Liver (tissue), 9 donors: ENCODE results near the gene THSD7B. TPM values are rescaled to one million over a fixed set of nuclear protein-coding genes. Genes with fewer than 3 reads are reported as not detected.

Experiments used
- DNase-seq: peaks from one replicate; pipeline ENCODE4 v3.0.0-alpha.2; 2017; ENCODE audit warnings: low spot score
- H3K27ac ChIP-seq, 2 donors: one replicate each; pipeline ENCODE4 v1.7.0; 2013; ENCODE audit warnings: inconsistent platforms in 2 of 2, low read length in 2 of 2, control low read depth in 1 of 2, low read depth in 1 of 2, mild to moderate bottlenecking in 1 of 2
- H3K27me3 ChIP-seq, 4 donors: one replicate each; pipeline versions ENCODE4 v1.6.1 to v1.7.0; 2013; ENCODE audit warnings: low read length in 3 of 4, inconsistent platforms in 1 of 4, mild to moderate bottlenecking in 1 of 4, moderate library complexity in 1 of 4; ENCODE audit not compliant: control insufficient read depth in 4 of 4, insufficient read depth in 4 of 4
- H3K36me3 ChIP-seq, 4 donors: one replicate each; pipeline versions ENCODE4 v1.6.1 to v1.7.0; 2013; ENCODE audit warnings: low read length in 3 of 4, mild to moderate bottlenecking in 3 of 4, low read depth in 1 of 4, moderate library complexity in 1 of 4; ENCODE audit not compliant: control insufficient read depth in 4 of 4, insufficient read depth in 3 of 4
- H3K4me1 ChIP-seq, 4 donors: one replicate each; pipeline versions ENCODE4 v1.6.1 to v1.7.0; 2013; ENCODE audit warnings: low read length in 3 of 4, mild to moderate bottlenecking in 3 of 4, moderate library complexity in 1 of 4; ENCODE audit not compliant: control insufficient read depth in 4 of 4, insufficient read depth in 4 of 4
- H3K4me3 ChIP-seq, 3 donors: one replicate each; pipeline versions ENCODE4 v1.6.1 to v1.7.0; 2013; ENCODE audit warnings: low read length in 3 of 3, control low read depth in 1 of 3, low read depth in 1 of 3, mild to moderate bottlenecking in 1 of 3
- H3K9ac ChIP-seq, 2 donors: one replicate each; pipeline ENCODE4 v1.7.0; 2013; ENCODE audit warnings: low read length in 2 of 2, mild to moderate bottlenecking in 2 of 2, moderate library complexity in 2 of 2, control low read depth in 1 of 2, low read depth in 1 of 2
- H3K9me3 ChIP-seq, 4 donors: one replicate each; pipeline versions ENCODE4 v1.6.1 to v1.7.0; 2013; ENCODE audit warnings: low read length in 3 of 4; ENCODE audit not compliant: control insufficient read depth in 4 of 4
- ATF3 ChIP-seq: IDR thresholded peaks from 2 replicates; pipeline ENCODE4 v1.6.1; 2016; ENCODE audit warnings: antibody characterized with exemption
- CTCF ChIP-seq: fragments of 150-350 bp; IDR thresholded peaks from 2 replicates; pipeline ENCODE4 v1.5.1; 2017; ENCODE audit warnings: improper control_type of control experiment, low read depth, low read length; ENCODE audit not compliant: missing input control
- EGR1 ChIP-seq, 2 donors: IDR thresholded peaks; 2 replicates each; pipeline ENCODE4 v1.6.1; 2016 to 2018; ENCODE audit warnings: antibody characterized with exemption in 2 of 2, low read depth in 2 of 2
- FOXA1 ChIP-seq: IDR thresholded peaks from 2 replicates; pipeline ENCODE4 v1.6.1; 2016; ENCODE audit warnings: antibody characterized with exemption
- FOXA2 ChIP-seq: IDR thresholded peaks from 2 replicates; pipeline ENCODE4 v1.6.1; 2016; ENCODE audit warnings: antibody characterized with exemption
- GABPA ChIP-seq, 2 donors: IDR thresholded peaks in 1 of 2; conservative IDR thresholded peaks in 1 of 2; 2 replicates each; pipeline ENCODE4 v1.6.1; 2016; ENCODE audit warnings: antibody characterized with exemption in 2 of 2, mild to moderate bottlenecking in 1 of 2, moderate library complexity in 1 of 2
- HNF4A ChIP-seq, 2 donors: conservative IDR thresholded peaks; 2 replicates each; pipeline ENCODE4 v1.6.1; 2016; ENCODE audit warnings: antibody characterized with exemption in 2 of 2, mild to moderate bottlenecking in 2 of 2
- HNF4G ChIP-seq: IDR thresholded peaks from 2 replicates; pipeline ENCODE4 v1.6.1; 2016; ENCODE audit warnings: antibody characterized with exemption
- JUND ChIP-seq, 2 donors: IDR thresholded peaks; 2 replicates each; pipeline ENCODE4 v1.6.1; 2016; ENCODE audit warnings: antibody characterized with exemption in 2 of 2
- MAX ChIP-seq: IDR thresholded peaks from 2 replicates; pipeline ENCODE4 v1.6.1; 2016; ENCODE audit warnings: antibody characterized with exemption
- NR2F2 ChIP-seq: IDR thresholded peaks from 2 replicates; pipeline ENCODE4 v1.6.1; 2016; ENCODE audit warnings: antibody characterized with exemption
- RAD21 ChIP-seq, 2 donors: IDR thresholded peaks; 2 replicates each; pipeline ENCODE4 v1.6.1; 2016; ENCODE audit warnings: antibody characterized with exemption in 2 of 2, mild to moderate bottlenecking in 2 of 2
- REST ChIP-seq: IDR thresholded peaks from 2 replicates; pipeline ENCODE4 v1.6.1; 2016; ENCODE audit warnings: antibody characterized with exemption, mild to moderate bottlenecking
- RXRA ChIP-seq, 2 donors: IDR thresholded peaks; 2 replicates each; pipeline ENCODE4 v1.6.1; 2017 to 2018; ENCODE audit warnings: antibody characterized with exemption in 2 of 2, mild to moderate bottlenecking in 1 of 2
- SP1 ChIP-seq: IDR thresholded peaks from 2 replicates; pipeline ENCODE4 v1.6.1; 2018; ENCODE audit warnings: antibody characterized with exemption, mild to moderate bottlenecking
- TAF1 ChIP-seq: conservative IDR thresholded peaks from 2 replicates; pipeline ENCODE4 v1.6.1; 2016; ENCODE audit warnings: antibody characterized with exemption, mild to moderate bottlenecking
- YY1 ChIP-seq: IDR thresholded peaks from 2 replicates; pipeline ENCODE4 v1.6.1; 2016; ENCODE audit warnings: antibody characterized with exemption, mild to moderate bottlenecking
- ZBTB33 ChIP-seq: IDR thresholded peaks from 2 replicates; pipeline ENCODE4 v1.6.1; 2016; ENCODE audit warnings: antibody characterized with exemption
- WGBS: extraction: QIAGEN DNeasy Blood & Tissue Kit; methylation state at CpG from one replicate; pipeline ENCODE4 v1.1.7; 2013; 5-methylcytosine and 5-hydroxymethylcytosine counted together
- polyA plus RNA-seq, 2 donors: library from polyadenylated mRNA; stranded (reverse) in 1 of 2; unstranded in 1 of 2; fragments of 200-250 nt in 1 of 2; fragments of >200 nt in 1 of 2; fragmentation: Nextera tagmentation in 1 of 2; extraction: Ambion mirVana in 1 of 2; gene quantifications; one replicate each; pipeline versions ENCODE4 v1.2.1 to v1.2.3, GENCODE V29; 2013 to 2015
- total RNA-seq, 2 donors: library from RNA; depleted of rRNA; stranded (reverse); fragments of >200 nt; gene quantifications; one replicate each; pipeline ENCODE4 v1.2.3, GENCODE V29; 2014
- donor health status: healthy.
- donor health status: healthy.
- donor health status: healthy.
- donor health status: healthy.
- donor health status: healthy.

Gene THSD7B
- total and polyA plus RNA-seq, 4 donors: 0.01 to 0.75 (median 0.42) TPM; not detected in 1

GRCh38 chr2:137251045-137251444 is 485.7 kb downstream of the THSD7B start:
- TF ChIP-seq ZBTB33: no peak
- no peak for TF ChIP-seq EGR1 (IDR thresholded peaks at IDR 0.05; ENCODE audit: low read depth in 2 of 2)
- no peak for TF ChIP-seq FOXA1
- no peak for TF ChIP-seq SP1
- TF ChIP-seq YY1: no peak
- TF ChIP-seq ATF3: no peak
- TF ChIP-seq JUND (IDR thresholded peaks at IDR 0.05): no peak
- no peak for TF ChIP-seq RAD21 (IDR thresholded peaks at IDR 0.05)
- no peak for TF ChIP-seq REST
- no peak for TF ChIP-seq NR2F2
- TF ChIP-seq HNF4A (conservative IDR thresholded peaks at IDR 0.05): no peak
- TF ChIP-seq HNF4G: no peak
- TF ChIP-seq FOXA2: no peak
- TF ChIP-seq CTCF: no peak
- TF ChIP-seq RXRA (IDR thresholded peaks at IDR 0.05): no peak
- no peak for TF ChIP-seq TAF1
- no peak for TF ChIP-seq MAX
- no peak for TF ChIP-seq GABPA (IDR thresholded peaks at IDR 0.05 in 1 of 2, conservative IDR thresholded peaks at IDR 0.05 in 1 of 2)
- H3K4me3 ChIP-seq: no peak overlapping the region
- no peaks in the 10 kb centered on the region for H3K36me3 ChIP-seq
- no peak overlapping the region for H3K27ac ChIP-seq
- no peaks in the 10 kb centered on the region for H3K9me3 ChIP-seq
- WGBS: 76% methylated on average over 3 of the region's 3 CpGs
- no peak overlapping the region for H3K9ac ChIP-seq
- no peak for DNase-seq
- no peaks in the 10 kb centered on the region for H3K27me3 ChIP-seq
- no peaks in the 10 kb centered on the region for H3K4me1 ChIP-seq
